Neuronal stem cell (in vitro differentiated cells): Measurements from ENCODE around the gene FRAS1.
A peak's percentile ranks its signal among the peaks of the same experiment; 100 is the strongest.

Experiments used
- DNase-seq: peaks from one replicate; pipeline ENCODE4 v3.0.0-alpha.2; 2013; ENCODE audit warnings: low spot score
- H2AFZ ChIP-seq: one replicate; pipeline ENCODE4 v1.6.1; 2013; ENCODE audit warnings: mild to moderate bottlenecking, low read length, inconsistent platforms
- H2AK5ac ChIP-seq: 2 replicates; pipeline ENCODE4 v1.6.1; 2013; ENCODE audit warnings: low read depth, mild to moderate bottlenecking, inconsistent platforms, low read length, moderate library complexity, mixed read lengths
- H2BK120ac ChIP-seq: 2 replicates; pipeline ENCODE4 v1.6.1; 2013; ENCODE audit warnings: low read depth, mild to moderate bottlenecking, inconsistent platforms, low read length, moderate library complexity, mixed read lengths
- H2BK12ac ChIP-seq: one replicate; pipeline ENCODE4 v1.6.1; 2013; ENCODE audit warnings: low read length, inconsistent platforms
- H2BK15ac ChIP-seq: 2 replicates; pipeline ENCODE4 v1.6.1; 2013; ENCODE audit warnings: mild to moderate bottlenecking, low read length, inconsistent platforms, mixed read lengths
- H2BK5ac ChIP-seq: one replicate; pipeline ENCODE4 v1.6.1; 2013; ENCODE audit warnings: inconsistent platforms, mild to moderate bottlenecking, low read length, moderate library complexity
- H3K14ac ChIP-seq: one replicate; pipeline ENCODE4 v1.6.1; 2013; ENCODE audit warnings: low read length, inconsistent platforms
- H3K18ac ChIP-seq: 2 replicates; pipeline ENCODE4 v1.6.1; 2013; ENCODE audit warnings: low read length, inconsistent platforms
- H3K23ac ChIP-seq: 2 replicates; pipeline ENCODE4 v1.6.1; 2013; ENCODE audit warnings: low read depth, mild to moderate bottlenecking, mixed read lengths, low read length, inconsistent platforms; ENCODE audit not compliant: poor library complexity
- H3K27ac ChIP-seq: replicated peaks from 3 replicates; pipeline ENCODE4 v1.5.1; 2013; ENCODE audit warnings: low read length, inconsistent platforms
- H3K27me3 ChIP-seq, 3 experiments: 2 replicates each; pipeline ENCODE4 v1.6.1; 2013; ENCODE audit warnings: low read length in 3 of 3, mild to moderate bottlenecking in 2 of 3, inconsistent platforms in 1 of 3, low read depth in 1 of 3, mixed read lengths in 1 of 3, moderate library complexity in 1 of 3; ENCODE audit not compliant: control insufficient read depth in 3 of 3, insufficient read depth in 3 of 3
- H3K36me3 ChIP-seq, 2 donors: replicated peaks in 1 of 2; 2 replicates each; pipeline ENCODE4 v1.6.1; 2013; ENCODE audit warnings: low read length in 2 of 2; ENCODE audit not compliant: control insufficient read depth in 2 of 2, insufficient read depth in 2 of 2
- H3K4ac ChIP-seq: 2 replicates; pipeline ENCODE4 v1.6.1; 2013; ENCODE audit warnings: inconsistent platforms, mild to moderate bottlenecking, low read length, moderate library complexity
- H3K4me1 ChIP-seq, 2 donors: 1 replicate in 1 of 2; 2 replicates in 1 of 2; pipeline ENCODE4 v1.6.1; 2013; ENCODE audit warnings: low read length in 2 of 2, low read depth in 1 of 2; ENCODE audit not compliant: control insufficient read depth in 2 of 2, insufficient read depth in 1 of 2
- H3K4me2 ChIP-seq: one replicate; pipeline ENCODE4 v1.6.1; 2013; ENCODE audit warnings: mild to moderate bottlenecking, low read length, inconsistent platforms; ENCODE audit not compliant: insufficient read depth, poor library complexity, severe bottlenecking
- H3K4me3 ChIP-seq, 2 donors: 2 replicates each; pipeline ENCODE4 v1.5.1; 2013; ENCODE audit warnings: low read length in 2 of 2, mild to moderate bottlenecking in 2 of 2, inconsistent platforms in 1 of 2, moderate library complexity in 1 of 2
- H3K79me1 ChIP-seq: one replicate; pipeline ENCODE4 v1.6.1; 2013; ENCODE audit warnings: low read depth, mild to moderate bottlenecking, inconsistent platforms, low read length, moderate library complexity
- H3K9ac ChIP-seq: one replicate; pipeline ENCODE4 v1.6.1; 2013; ENCODE audit warnings: mild to moderate bottlenecking, low read depth, low read length, inconsistent platforms; ENCODE audit not compliant: poor library complexity
- H3K9me3 ChIP-seq, 2 donors: replicated peaks in 1 of 2; 2 replicates each; pipeline versions ENCODE3 to v1.6.1; 2013; ENCODE audit warnings: low read length in 2 of 2, mild to moderate bottlenecking in 2 of 2, inconsistent platforms in 1 of 2, low read depth in 1 of 2, mixed read lengths in 1 of 2, moderate library complexity in 1 of 2; ENCODE audit not compliant: control insufficient read depth in 2 of 2, insufficient read depth in 1 of 2
- H4K8ac ChIP-seq: one replicate; pipeline ENCODE4 v1.6.1; 2013; ENCODE audit warnings: low read depth, mild to moderate bottlenecking, inconsistent platforms, low read length, moderate library complexity
- H4K91ac ChIP-seq: one replicate; pipeline ENCODE4 v1.6.1; 2013; ENCODE audit warnings: low read length, low read depth, mild to moderate bottlenecking, inconsistent platforms; ENCODE audit not compliant: poor library complexity
- WGBS, 2 donors: extraction: QIAGEN DNeasy Blood & Tissue Kit; methylation state at CpG; one replicate each; pipeline ENCODE4 v1.1.7; 2013; ENCODE audit warnings: missing lambda C conversion rate in 2 of 2, mixed read lengths in 1 of 2; ENCODE audit not compliant: insufficient read length in 2 of 2, insufficient replicate concordance in 1 of 2; ENCODE audit errors: extremely low coverage in 2 of 2; 5-methylcytosine and 5-hydroxymethylcytosine counted together

Gene FRAS1

DNA sequence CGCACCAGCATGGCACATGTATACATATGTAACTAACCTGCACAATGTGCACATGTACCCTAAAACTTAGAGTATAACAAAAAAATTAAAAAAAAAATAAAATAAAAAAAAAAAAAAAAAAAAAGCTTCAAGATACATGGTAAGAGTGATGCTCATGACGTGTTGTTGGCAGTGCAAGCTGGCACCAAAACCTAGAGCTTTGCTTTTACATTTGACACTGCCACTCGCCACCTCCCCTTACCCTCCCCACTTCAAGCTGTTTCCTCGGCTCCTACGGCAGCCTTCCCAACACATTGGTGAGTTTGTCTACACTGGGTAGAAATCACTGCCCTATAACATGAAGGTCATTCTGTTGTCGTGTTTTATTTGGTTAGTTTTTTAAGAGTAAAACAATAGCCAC, 296.8 kb downstream of the FRAS1 start:
- Histone ChIP-seq H2BK12ac (no peak overlapping the region), H3K9me3 (no peaks in the 10 kb centered on the region), H3K23ac (no peak overlapping the region), H3K9ac (no peak overlapping the region), H3K18ac (no peak overlapping the region), H3K14ac (no peak overlapping the region), H3K27me3 (no peaks in the 10 kb centered on the region), H3K27ac (no peak overlapping the region), H3K36me3 (no peaks in the 10 kb centered on the region), H3K4ac (no peak overlapping the region), H2BK120ac (no peak overlapping the region), H2BK15ac (no peak overlapping the region), H2AK5ac (no peak overlapping the region), H4K8ac (no peak overlapping the region), H3K79me1 (no peaks in the 10 kb centered on the region), H2BK5ac (no peak overlapping the region), H3K4me3 (no peak overlapping the region), H3K4me2 (no peak overlapping the region), H2AFZ (no peak overlapping the region), H4K91ac (no peak overlapping the region), H3K4me1 (peaks cover 4 to 8% of the 10 kb centered on the region in 2 donors)
- DNase-seq: no peak
- no CpG with 5 or more reads among the region's 6 CpGs for WGBS, 2 donors

DNA sequence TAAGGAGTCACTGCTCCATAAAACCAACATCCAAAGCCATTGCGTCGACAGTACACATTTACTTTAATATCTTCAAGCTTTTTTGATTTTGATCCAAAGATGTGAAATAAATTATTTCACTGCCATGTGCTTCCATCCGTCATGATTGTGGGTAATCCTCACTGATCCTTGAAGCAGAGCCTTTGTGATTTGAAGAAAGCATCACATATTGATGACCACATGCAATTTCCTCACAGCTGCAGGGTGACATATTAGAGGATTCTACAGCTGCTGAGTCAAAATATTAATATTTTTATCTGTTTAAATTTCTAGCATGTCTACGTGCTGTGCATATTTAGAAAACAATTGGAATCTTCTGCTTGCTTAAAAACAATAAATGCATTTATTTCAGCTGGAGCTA, 297.7 kb downstream of the FRAS1 start:
- H4K8ac ChIP-seq: no peak overlapping the region
- H3K9ac ChIP-seq: no peak overlapping the region
- no peak overlapping the region for H3K4ac ChIP-seq
- DNase-seq: no peak
- no peak overlapping the region for H3K14ac ChIP-seq
- H2BK15ac ChIP-seq: no peak overlapping the region
- H3K27ac ChIP-seq: no peak overlapping the region
- no peak overlapping the region for H2BK12ac ChIP-seq
- no peak overlapping the region for H3K4me3 ChIP-seq
- WGBS, 2 donors: no CpG with 5 or more reads among the region's 4 CpGs
- peaks cover 4 to 8% of the 10 kb centered on the region in 2 donors for H3K4me1 ChIP-seq
- no peaks in the 10 kb centered on the region for H3K36me3 ChIP-seq
- H3K18ac ChIP-seq: no peak overlapping the region
- no peak overlapping the region for H3K4me2 ChIP-seq
- no peaks in the 10 kb centered on the region for H3K27me3 ChIP-seq
- H3K79me1 ChIP-seq: no peaks in the 10 kb centered on the region
- H2AFZ ChIP-seq: no peak overlapping the region
- H3K23ac ChIP-seq: no peak overlapping the region
- no peak overlapping the region for H2AK5ac ChIP-seq
- no peak overlapping the region for H4K91ac ChIP-seq
- no peaks in the 10 kb centered on the region for H3K9me3 ChIP-seq
- H2BK5ac ChIP-seq: no peak overlapping the region
- H2BK120ac ChIP-seq: no peak overlapping the region

DNA sequence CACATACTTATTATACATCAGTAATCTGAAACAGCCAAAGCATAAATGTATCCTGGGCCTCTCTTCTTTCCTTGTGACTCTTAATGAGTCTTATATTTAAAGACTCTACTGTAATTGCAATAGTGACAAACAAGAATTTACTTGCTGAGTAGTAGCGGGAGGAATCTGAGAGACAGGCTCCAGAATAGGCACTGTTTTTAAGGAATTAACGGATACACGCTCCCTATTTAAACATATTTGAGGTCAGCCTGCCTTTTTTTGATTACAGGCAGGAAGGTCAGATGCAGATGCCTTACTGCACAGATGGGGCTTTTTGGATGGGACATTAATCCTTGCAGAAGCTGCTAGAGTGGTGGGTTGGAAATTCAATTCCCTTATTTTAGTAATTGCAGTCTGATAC, 298.2 kb downstream of the FRAS1 start:
- no peak overlapping the region for H3K9ac ChIP-seq
- no peak overlapping the region for H2BK5ac ChIP-seq
- H2AK5ac ChIP-seq: no peak overlapping the region
- H2BK15ac ChIP-seq: no peak overlapping the region
- H3K79me1 ChIP-seq: no peaks in the 10 kb centered on the region
- H3K4me2 ChIP-seq: no peak overlapping the region
- no peak overlapping the region for H2BK12ac ChIP-seq
- no peak overlapping the region for H3K27ac ChIP-seq
- WGBS, 2 donors: no CpG with 5 or more reads among the region's 3 CpGs
- H3K4me1 ChIP-seq: peaks cover 4 to 8% of the 10 kb centered on the region in 2 donors
- H4K8ac ChIP-seq: no peak overlapping the region
- H3K4ac ChIP-seq: no peak overlapping the region
- no peak overlapping the region for H3K4me3 ChIP-seq
- H3K36me3 ChIP-seq: no peaks in the 10 kb centered on the region
- H2BK120ac ChIP-seq: no peak overlapping the region
- no peak overlapping the region for H3K23ac ChIP-seq
- H3K18ac ChIP-seq: no peak overlapping the region
- H3K27me3 ChIP-seq: no peaks in the 10 kb centered on the region
- H3K9me3 ChIP-seq: no peaks in the 10 kb centered on the region
- no peak overlapping the region for H2AFZ ChIP-seq
- H3K14ac ChIP-seq: no peak overlapping the region
- no peak for DNase-seq
- H4K91ac ChIP-seq: no peak overlapping the region

DNA sequence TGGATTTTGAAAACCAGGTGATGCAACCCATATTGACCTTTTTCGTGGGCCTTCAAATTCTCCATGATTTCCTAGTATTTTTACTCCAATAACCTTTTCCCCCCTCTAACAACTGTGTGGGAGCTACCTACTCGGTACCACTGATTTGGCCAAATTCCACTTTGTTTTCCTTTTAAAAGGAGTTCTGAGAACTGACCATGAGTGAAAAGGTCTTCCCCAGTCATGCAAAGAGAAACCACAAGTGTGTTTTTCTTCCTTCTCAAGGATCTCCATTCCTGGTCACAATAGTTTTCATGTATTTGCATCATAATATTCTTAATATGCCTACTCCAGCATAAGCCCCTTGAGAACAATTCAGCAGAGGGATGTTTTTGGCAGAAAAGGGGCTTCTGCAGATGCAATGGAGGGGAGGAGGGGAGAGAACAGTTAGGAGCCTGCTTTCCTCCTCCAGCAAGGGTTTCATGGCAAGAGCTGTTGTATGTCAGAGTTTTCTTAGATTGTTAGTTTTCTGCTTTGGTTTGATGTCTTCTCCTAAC, 299.2 kb downstream of the FRAS1 start:
- H3K79me1 ChIP-seq: no peaks in the 10 kb centered on the region
- H3K14ac ChIP-seq: no peak overlapping the region
- no peak overlapping the region for H2BK5ac ChIP-seq
- no peak overlapping the region for H2BK15ac ChIP-seq
- no peak overlapping the region for H3K27ac ChIP-seq
- no peak overlapping the region for H2AK5ac ChIP-seq
- DNase-seq: no peak
- no peaks in the 10 kb centered on the region for H3K9me3 ChIP-seq
- H3K4me3 ChIP-seq: no peak overlapping the region
- WGBS, 2 donors: no CpG with 5 or more reads among the region's 2 CpGs
- H3K23ac ChIP-seq: no peak overlapping the region
- H3K4me1 ChIP-seq: peaks cover 4 to 8% of the 10 kb centered on the region in 2 donors
- no peak overlapping the region for H3K4me2 ChIP-seq
- H3K9ac ChIP-seq: no peak overlapping the region
- no peaks in the 10 kb centered on the region for H3K36me3 ChIP-seq
- H3K18ac ChIP-seq: no peak overlapping the region
- no peak overlapping the region for H3K4ac ChIP-seq
- H2BK120ac ChIP-seq: no peak overlapping the region
- no peak overlapping the region for H4K8ac ChIP-seq
- no peak overlapping the region for H4K91ac ChIP-seq
- no peak overlapping the region for H2BK12ac ChIP-seq
- peak overlapping the region; percentile 37 for H2AFZ ChIP-seq
- no peaks in the 10 kb centered on the region for H3K27me3 ChIP-seq
